ENCODE measurements around the gene COPRS.

Gene COPRS, protein sequence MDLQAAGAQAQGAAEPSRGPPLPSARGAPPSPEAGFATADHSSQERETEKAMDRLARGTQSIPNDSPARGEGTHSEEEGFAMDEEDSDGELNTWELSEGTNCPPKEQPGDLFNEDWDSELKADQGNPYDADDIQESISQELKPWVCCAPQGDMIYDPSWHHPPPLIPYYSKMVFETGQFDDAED

DNA sequence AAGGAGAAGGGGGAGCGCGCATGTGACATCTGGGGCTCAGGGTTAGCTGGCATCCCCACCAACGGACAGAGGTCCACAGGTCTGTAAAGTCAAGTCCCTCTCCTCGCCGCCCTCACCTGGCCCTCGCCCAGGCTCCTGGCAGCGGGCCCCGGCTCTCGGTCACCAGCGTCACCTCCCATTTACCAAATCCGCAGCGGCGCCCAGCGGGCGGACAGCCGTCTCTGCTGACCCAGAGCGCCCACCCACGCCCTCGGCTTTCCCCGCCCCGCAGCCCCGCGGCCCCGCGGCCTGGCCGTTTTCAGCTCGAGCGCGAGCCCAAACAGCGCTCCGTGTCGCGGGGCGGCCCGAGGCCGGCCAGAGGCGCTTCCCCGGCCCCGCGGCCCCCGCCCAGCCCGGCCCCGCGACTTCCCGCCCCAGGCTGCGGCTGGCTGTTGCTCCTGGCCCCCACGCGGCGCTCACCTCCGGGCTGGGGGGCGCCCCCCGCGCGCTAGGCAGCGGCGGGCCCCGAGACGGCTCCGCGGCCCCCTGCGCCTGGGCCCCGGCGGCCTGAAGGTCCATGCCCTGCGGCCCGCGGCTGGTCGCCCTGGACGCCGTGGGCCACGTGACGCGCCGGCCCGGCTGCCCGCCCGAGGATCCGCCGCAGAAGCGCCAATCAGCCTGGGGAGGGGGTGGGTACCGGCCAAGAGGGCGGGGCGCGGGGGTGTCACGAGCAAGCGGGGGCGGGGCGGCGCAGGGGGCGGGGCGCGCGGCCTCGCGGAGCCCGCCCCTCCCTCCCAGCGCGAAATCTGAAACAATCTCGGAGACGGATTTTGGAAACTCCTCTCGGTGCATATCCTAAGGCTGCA lies at the start of gene COPRS:
TSS of gene COPRS (minus strand) at position 603 of the 845 bp plus-strand sequence. CDS start at position 558, 45 bp downstream.
- peak; percentile 89 for DNase-seq

DNA sequence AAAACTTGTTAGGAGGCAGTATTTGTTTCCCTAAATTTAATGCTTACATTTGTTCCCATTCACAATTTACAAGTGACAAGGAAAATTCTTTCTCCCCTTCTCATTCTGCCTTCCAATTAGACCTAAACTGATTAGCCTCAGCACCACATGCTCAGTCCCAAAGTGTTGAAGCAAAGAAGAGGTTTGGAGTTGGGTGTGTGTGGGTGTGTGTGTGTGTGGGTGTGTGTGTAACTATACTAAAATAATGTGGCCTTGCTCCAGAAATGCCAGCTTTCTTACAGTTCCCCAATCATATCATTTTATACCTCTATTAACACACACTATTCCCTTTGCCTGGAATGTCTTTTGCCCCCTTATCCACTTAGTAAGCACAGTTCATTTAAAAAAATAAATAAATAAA lies 49.3 kb upstream of the COPRS start:
- DNase-seq, result no peak

DNA sequence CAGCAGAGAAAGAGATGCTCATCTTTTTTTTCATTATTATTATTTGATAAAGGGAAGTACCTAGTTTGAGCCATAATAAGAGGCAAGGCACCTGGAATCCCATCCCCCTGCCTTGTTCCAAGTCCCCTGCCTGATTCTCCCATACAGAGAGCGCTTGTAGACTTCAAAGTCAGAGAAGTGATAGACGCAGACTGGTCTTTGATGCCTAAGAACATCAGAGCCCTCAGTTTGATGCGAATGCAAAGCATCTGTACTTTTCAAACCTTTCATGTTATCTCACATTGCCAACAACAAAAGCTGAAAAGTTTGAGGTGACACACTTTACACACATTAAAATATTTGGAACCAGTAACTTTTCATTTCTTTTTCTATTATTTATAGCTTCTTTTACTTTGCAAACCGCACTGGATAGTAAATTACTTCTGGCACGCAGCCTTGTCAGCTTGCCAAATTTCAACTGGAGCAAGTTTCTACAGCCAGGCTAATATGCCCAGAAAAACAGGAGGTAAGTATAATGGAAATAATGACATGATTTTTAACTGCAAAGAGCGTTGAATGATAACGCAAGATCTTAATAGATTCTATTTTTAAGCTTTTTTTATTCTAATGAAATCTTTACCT lies 48.4 kb upstream of the COPRS start:
- DNase-seq, result no peak

DNA sequence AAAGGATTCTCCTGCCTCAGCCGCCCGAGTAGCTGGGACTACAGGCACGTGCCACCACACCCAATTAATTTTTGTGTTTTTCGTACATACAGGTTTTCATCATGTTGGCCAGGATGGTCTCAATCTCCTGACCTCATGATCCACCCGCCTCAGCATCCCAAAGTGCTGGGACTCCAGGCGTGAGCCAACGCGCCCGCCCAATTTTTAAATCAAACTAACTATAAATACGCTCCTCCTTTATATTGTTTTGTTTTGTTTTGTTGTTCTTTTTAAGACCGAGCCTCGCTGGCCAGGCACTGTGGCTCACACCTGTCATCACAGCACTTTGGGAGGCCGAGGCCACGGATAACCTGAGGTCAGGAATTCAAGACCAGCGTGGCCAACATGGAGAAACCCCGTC lies 44.4 kb upstream of the COPRS start:
- DNase-seq, result no peak

DNA sequence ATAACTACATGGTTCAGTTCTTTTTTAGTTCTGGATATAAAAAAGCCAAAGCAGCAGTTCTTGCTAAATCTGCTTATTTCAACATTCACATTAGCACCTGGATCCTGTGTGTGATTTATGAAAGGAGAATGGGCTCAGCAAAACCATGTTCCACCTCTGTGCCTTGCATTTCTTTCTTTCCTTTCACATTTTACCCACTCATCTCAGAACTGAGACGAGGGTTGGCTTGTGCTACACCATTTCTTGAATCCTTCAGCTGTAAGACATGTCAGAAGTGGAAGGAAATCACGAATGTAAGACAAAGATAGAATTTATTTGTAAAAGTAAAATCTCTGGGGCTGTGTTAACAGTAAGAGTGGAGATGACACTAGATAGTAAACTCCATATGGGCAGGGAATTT lies 43.6 kb upstream of the COPRS start:
- DNase-seq, result no peak

DNA sequence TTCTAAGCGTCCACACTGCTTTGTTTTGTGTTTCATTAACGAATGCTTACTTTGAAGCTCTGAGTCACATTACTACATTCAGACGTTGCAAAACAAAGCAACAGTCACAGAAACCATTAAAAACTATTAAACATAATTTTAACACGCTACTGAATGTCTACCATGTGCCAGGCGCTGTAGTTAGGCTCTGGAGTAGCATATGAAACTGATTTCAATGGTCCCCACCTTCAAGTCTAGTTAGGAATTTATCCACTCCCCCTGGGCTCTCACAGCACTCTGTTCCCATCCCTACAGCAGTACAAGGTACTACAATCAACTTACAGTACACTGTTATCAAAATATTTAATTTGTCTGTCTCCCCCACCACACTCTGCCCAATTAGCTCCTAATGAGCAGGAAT lies 41.8 kb upstream of the COPRS start:
- no peak for DNase-seq

DNA sequence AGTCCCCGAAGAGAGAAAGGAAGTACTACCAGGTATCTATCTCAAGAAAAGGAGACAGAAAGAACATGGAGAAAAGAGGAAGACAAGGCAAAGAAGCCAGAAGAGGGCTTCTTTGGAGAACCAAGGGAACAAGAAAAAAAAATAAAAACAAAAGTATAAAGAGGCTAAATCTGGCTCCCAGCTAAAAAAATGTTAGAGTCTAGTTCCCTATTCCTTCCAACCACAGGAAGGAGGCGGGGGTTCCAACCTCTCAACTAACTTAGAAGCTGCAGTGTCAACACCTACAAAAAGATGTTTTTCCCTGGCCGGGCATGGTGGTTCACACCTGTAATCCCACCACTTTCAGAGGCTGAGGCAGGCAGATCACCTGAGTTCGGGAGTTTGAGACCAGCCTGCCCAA lies 29.1 kb upstream of the COPRS start:
- no peak for DNase-seq

DNA sequence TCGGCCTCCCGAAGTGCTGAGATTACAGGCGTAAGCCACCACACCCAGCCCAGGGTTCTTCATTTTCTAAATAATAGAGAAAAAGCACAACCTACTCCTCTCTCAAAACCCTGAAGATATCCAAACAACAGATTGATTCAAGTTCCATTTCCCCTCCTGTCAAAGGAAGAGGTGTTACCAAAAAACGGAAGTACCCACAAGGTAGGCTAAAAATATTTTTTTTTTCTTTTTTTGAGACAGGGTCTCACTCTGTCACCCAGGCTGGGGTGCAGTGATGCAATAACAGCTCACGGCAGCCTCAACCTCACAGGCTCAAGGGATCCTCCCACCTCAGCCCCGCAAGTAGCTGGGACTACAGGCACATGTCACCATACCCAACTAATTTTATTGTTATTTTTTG lies 23.5 kb upstream of the COPRS start:
- no peak for DNase-seq

DNA sequence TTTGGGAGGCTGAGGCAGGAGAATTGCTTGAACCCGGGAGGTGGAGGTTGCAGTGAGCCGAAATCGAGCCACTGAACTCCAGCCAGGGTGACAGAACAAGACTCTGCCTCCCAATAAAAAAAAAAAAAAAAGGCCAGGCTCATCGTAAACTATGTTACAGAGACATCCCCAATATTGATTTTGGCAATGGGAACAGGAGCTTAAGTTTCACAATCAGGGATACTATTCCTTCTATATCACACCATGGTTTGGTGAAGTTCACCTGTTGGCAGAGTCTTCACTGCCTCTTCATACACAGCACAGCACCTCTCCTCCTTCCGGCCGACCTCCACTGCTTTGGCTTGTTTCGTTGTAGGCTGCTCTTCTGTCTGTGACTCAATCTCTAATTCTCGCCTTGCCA lies 21.3 kb upstream of the COPRS start:
- no peak for DNase-seq

DNA sequence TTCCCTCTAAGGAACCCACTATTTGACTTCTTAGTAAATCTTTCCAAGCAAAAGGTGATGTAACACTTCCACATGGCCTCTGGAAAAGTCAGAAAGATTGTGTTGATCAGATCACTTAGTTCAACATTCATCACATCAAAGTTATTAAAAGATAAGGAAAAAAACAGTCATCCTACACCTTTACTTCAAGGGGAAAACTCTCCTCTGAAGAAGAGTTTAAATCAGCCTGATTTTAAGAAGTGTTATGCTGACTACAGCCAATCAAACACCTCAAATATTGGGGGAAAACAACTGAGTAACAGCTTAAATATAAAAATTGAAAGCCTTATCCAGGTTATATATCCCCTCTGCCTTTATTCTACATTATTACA lies 19.6 kb upstream of the COPRS start:
- no peak for DNase-seq

DNA sequence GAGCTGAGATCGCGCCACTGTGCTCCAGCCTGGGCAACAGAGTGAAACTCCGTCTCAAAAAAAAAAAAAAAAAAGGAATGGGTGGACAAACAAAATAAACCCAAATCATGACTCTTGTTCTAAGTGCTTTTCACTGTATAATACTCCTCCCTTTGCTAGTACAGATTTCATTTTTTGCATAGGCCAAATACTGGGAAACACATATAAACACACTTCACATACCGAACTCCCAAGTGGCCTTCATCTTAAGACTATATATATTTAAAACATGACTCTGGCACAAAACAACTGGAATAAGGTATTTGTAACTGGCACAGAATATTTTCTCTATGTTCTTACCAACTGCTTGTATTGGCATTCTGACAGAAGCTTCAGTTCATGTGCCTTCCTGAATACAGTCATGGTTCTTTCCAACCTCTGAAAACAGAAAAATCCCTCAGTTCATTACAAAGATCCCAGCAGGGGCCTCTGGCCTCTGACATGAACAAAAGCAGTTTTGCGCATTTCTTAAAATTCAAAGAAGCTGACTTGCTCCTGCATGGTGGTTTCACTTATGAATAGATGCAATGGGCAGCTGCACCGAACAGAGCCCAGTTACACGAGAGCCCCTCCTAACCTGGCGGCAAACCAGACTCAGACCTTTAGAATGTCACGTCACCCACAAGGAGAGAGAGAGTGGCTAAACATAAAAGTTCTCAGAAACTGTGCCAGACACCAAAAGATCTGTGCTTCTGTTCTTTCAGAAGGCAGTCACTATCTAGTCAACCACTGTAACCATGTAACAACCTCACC lies 19.1 kb upstream of the COPRS start:
- DNase-seq, result no peak

DNA sequence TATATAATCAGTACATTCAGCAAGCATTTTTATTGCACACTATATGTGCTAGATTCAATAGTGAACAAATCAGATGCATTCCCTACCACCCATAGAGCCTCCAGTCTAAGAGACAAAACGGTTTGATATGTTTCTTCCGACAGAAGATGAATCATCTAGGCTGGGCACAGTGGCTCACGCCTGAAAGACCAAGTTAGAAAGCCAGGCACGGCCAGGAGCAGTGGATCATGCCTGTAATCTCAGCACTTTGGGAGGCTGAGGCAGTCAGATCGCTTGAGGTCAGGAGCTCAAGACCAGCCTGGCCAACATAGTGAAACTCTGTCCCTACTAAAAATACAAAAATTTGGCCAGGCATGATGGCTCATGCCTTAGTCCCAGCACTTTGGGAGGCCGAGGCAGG lies 18.3 kb upstream of the COPRS start:
- DNase-seq, result no peak

DNA sequence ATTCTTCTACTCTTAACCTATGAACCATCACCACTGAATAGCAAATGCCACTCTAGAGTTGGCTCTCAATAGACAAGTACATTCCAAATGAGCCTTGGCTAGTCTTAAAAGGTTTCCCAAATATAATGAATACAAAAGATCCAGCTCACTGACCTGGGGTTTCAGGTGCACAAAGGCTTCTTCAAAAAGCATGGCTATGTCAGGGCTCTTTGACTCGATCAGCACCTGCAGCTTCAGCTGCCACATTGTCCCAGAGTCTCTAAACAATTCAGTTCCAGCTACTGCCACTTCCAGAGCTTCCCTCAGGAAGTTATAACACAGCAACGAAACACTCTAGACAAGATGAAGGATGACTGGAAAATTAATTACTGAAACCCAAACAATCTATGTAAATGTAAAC lies 16.0 kb upstream of the COPRS start:
- DNase-seq, result no peak

DNA sequence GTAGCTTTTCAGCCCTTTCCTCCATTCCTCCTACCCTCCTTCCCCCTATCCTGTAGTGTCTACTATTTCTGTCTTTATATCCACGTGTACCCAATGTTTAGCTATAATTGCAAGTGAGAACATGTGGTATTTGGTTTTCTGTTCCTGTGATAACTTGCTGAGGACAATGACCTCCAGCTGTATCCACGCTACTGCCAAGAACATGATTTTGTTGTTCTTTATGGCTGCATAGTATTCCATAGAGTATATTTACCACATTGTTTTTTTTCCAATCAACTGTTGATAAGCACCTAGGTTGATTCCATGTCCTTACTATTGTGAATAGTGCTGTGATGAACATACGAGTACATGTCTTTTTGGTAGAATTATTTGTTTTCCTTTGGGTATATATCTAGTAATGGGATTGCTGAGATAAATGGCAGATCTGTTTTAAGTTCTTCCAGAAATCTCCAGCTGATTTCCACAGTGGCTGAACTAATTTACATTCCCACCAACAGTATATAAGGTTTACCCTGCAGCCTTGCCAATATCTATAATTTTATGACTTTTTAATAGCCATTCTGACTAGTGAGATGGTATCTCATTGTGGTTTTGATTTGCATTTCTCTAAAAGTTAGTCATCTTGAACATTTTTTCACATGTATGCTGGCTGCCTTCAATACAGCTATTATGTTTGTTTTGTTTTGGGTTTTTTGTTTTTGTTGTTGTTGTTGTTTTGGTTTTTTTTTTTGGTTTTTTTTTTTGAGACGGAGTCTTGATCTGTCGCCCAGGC lies 10.9 kb upstream of the COPRS start:
- no peak for DNase-seq

DNA sequence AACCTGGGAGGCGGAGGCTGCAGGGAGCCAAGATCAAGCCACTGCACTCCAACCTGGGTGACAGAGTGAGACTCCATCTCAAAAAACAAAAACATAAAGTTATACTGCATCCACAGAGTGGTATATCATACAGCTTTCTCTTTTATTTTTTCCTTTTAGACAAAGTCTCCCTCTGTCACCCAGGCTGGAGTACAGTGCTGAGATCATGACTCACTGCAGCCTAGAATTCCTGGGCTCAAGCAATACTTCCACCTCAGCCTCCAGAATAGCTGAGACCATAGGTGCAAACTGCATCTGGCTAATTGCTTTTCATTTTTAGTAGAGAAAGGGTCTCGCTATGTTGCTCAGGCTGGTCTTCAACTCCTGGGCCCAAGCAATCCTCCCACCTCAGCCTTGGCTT lies 10.0 kb upstream of the COPRS start:
- DNase-seq, result no peak

DNA sequence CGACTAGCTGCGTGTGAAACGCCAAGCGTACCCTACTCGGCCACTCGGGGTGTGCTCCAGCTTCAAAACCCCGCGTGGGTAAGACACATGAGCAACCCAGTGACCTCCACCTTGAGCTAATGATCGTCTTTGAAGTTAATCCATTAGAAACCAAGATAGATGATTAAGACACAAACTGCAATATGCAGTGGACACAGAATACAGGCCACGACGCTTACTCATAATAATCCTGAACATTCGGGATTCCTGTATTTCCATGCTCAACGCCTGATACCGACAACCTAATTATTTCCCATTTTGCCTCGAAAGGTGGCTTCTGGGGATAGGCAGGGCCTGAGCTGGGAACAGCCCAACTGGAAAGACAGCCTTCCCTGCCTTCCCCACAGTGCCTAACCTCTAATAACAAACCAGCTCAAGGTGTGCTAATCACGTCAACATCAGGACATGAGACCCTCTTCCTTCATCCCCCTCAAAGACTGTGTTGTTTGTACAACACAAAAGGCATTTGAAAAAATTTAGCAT lies 504 bp upstream of the COPRS start:
- no peak for DNase-seq

DNA sequence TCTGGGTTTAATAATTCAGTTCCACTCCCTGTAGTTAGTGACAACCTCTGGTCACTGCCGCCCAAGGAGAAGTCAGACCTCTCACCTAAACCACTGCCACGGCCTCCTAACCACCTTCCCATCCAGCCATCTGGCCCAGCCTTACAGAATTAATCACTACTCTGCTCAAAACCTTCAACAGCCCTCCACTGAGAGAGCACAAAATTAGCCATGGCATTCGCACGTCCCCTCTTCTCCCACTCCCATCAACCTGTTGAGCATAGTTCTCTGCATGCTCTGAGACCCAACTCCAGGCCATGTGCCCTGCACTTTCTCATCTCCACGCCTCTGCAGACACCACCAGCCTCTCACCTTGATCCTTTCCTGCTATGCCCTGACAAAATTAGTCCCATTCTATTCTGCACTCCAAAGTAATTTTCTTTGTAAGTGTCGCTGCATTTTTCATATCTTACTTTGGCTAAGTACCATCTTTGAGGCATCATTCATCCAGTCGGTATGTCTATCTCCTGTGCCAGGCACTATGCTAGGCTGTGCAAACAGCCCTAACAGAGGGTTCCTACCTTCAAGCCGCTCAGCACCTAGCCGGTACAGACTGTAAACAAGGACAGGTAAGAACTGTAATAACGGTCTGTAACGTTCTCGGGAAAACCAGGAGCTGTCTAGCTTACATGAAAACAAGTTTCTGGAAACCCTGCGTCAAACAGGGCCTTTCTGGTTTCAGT lies 963 bp downstream of the COPRS start:
- DNase-seq, result no peak

DNA sequence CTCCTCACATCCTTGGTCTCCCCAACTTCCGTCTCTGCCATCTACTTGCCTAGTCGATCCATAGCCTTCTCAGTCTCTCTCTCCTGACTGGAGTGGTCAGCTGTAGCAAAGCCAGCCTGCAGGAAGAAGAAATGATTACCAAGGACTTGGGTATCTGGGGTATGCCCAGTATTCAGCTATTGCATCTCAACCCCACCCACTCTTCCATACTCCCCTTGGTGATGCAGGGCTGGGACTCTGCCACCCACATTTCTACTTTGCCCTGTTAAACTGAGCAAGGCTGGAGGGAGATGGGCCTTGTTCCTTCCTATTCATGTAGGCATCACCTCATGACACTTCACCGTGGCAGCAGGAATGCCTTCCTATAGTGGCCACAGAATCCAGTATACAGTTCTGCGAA lies 2.3 kb downstream of the COPRS start:
- DNase-seq, result no peak

DNA sequence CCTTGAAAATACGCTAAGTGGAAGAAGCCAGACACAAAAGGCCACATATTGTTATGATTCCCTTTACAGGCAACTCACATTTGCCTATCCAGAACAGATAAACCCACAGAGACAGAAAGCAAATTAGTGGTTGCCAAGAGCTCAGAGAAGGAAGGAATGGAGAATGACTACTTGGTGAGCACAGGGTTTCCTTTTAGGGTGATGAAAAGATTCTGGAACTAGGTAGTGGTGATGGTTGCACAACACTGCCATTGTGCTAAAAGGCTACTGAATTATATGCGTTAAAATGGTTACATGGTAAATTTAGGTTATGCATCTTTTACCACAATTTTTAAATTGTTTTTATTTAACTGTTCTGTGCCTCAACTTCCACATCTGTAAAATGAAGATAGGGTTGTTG lies 4.4 kb downstream of the COPRS start:
- DNase-seq, result no peak

DNA sequence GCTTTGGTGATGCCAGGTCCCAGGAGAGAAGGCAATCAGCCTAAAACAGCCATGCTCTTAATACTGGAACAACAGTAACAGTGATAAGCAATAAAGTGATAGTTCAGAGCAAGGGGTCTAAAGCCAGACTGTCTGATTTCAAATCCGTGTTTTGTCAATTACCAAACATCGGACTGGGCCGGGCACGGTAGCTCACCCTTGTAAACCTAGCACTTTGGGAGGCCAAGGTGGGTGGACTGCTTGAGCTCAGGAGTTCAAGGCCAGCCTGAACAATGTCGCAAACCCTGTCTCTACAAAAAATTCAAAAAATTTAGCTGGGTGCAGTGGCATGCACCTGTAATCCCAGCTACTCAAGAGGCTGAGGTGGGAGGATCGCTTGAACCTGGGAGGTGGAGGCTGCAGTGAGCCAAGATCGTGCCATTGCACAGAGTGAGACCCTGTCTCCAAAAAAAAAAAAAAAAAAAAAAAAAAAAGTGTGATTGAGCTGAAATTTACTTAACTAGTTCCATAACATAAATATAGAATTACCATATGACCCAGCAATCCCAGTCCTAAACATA lies 5.1 kb downstream of the COPRS start:
- DNase-seq, result no peak

DNA sequence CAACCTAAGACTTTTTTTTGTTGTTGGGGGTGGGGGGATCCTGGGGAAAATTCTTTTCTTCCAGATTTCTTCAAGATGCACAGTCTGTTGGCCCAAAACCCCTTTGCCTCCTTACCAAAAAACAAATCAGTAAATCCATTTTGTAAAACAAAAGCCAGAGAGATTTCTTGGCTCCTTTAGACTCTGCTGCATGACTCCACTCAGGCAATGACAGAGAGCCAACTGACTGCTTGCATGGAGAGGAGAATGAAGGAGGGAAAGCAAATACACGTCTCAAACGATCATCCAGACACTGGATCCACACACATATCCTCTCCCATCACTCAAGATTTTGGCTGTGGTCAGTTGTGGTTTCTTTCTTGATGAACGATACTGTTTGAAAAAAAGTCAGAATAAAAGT lies 13.8 kb downstream of the COPRS start:
- DNase-seq, result no peak
